Stomach (tissue), 4 donors: ENCODE measurements around the gene ADAMTS6.

ENCODE experiments used
- CTCF ChIP-seq, 7 experiments: fragments of 450-650 bp in 4 of 7; fragments of 200-600 bp in 3 of 7; sonication (generic) in 3 of 7; IDR thresholded peaks; one replicate each; pipeline ENCODE4 v1.5.1; 2016 to 2019; ENCODE audit warnings: antibody characterized with exemption in 7 of 7, control low read depth in 2 of 7, mild to moderate bottlenecking in 1 of 7
- EP300 ChIP-seq: sonication (generic); formaldehyde crosslinking; IDR thresholded peaks from one replicate; pipeline ENCODE4 v1.6.1; 2017; ENCODE audit warnings: antibody characterized with exemption
- POLR2A ChIP-seq, 4 donors: fragments of 450-650 bp; IDR thresholded peaks; one replicate each; pipeline ENCODE4 v1.6.1; 2016; ENCODE audit warnings: antibody characterized with exemption in 4 of 4, control low read depth in 2 of 4, mild to moderate bottlenecking in 1 of 4, moderate library complexity in 1 of 4
- POLR2AphosphoS5 ChIP-seq, 3 donors: sonication (generic); formaldehyde crosslinking; IDR thresholded peaks; one replicate each; pipeline ENCODE4 v1.6.1; 2016; ENCODE audit warnings: antibody characterized with exemption in 3 of 3

- TF ChIP-seq CTCF (IDR thresholded peaks at IDR 0.05) (no peak), POLR2A (IDR thresholded peaks at IDR 0.05) (no peak), POLR2AphosphoS5 (IDR thresholded peaks at IDR 0.05) (no peak), EP300 (no peak)
Observed at GRCh38 chr5:65244031-65244430, 237.7 kb downstream of the ADAMTS6 start.
